Placental epithelial cell (primary cell): ENCODE results near the gene LRRC31. TPM values are rescaled to one million over a fixed set of nuclear protein-coding genes. Genes with fewer than 3 reads are reported as not detected.

Experiments
- total RNA-seq: library from RNA; depleted of rRNA; stranded (reverse); fragments of >200 nt; gene quantifications from 2 replicates; pipeline ENCODE4 v1.2.3, GENCODE V29; 2012

Gene LRRC31
- total RNA-seq, result not detected in 2 replicates

GRCh38 chr3:169869484-169870220, at the start of gene LRRC31:
Gene LRRC31 (minus strand): TSS chr3:169869935. CDS start chr3:169869807, 128 bp downstream.

DNA sequence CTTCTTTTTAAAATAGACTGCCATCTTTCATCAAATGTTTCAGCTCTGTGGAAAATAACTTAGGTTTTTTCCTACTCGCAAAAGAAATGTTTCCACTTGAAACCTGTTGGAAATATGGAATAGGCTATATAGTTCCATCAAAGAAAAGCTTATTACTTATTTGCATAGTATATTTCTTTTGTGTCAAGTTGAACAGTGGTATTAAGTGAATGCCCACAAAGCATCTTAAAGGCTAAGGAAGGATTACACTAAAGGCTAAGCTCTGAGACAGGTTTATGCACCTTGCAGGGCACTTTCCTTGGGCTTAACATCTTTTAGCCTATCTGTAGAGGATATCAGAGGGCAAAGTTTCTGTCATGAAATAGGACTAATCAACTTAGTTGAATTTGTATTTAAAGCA, 41.5 kb upstream of the LRRC31 start, which contains the start of gene SAMD7:
TSS of gene SAMD7 (plus strand) at position 301 of the 400 bp plus-strand sequence. CDS start 7,927 bp downstream, outside the sequence.

DNA sequence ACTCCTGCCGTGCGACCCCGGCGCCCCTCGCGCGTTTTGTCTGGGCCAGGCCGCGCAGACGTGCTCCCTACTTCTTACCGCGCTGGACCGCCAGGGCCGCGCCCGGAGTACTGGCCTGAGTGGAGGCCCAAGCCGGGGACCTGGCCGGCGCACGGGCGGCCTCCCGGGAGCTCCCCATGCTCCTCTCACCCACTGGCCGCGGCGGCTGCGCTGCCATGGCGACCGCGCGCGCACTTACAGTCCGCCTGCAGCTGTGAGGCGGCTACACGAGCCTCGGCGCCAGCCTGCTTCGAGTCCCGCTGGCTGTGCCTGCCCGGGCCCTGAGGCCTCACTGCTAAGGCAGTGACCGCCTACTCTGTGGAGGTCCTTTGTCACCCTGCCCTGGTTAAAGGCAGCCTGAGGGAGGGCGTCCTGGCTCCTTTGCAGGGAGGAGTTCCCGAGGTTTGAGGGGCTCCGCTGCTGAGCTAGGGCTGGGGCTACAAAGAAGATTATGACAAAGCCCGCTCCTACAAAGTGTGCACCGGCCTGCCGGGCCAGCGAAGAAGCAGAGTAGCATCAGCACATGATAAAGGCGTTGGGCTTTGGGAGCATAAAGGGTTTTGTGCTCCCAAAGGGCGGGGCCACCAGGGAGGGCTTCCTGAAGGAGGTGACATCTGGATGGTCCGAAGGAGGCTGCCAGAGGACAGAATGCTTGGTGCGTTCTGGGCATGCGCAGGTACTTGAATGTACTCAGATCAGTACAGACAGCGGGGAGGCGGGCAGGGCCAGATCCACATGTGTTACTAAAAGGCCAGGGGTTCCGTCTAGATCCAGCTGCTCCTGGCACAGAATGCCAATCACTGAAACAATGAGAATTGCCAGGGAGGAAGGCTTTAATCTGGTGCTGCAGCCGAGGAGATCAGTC, 57.2 kb downstream of the LRRC31 start, which contains the start of the genes LRRC34 and LRRIQ4:
TSS of gene LRRC34 (minus strand) at position 573 of the 904 bp plus-strand sequence. CDS start at position 217, 356 bp downstream.
TSS of gene LRRIQ4 (plus strand) at position 539 of the 904 bp plus-strand sequence. CDS start 9,052 bp downstream, outside the sequence.

Other genes with a start within 250 kb of the LRRC31 start
- gene MECOM, start 206.2 kb downstream of the LRRC31 start, total RNA-seq, result not detected in 2 replicates
- 334 and 374 TPM in 2 replicates for gene TERC, start 104.9 kb downstream of the LRRC31 start, total RNA-seq
- 6.2 and 7.1 TPM in 2 replicates for gene ACTRT3, start 100.4 kb downstream of the LRRC31 start, total RNA-seq
- 19.6 and 23.9 TPM in 2 replicates for gene MYNN, start 96.5 kb downstream of the LRRC31 start, total RNA-seq
- under 0.01 TPM in 1 of 2 replicates, not detected in the other for gene LRRIQ4, start 57.1 kb downstream of the LRRC31 start, total RNA-seq
- gene LRRC34, start 57.0 kb downstream of the LRRC31 start, total RNA-seq, result 2.4 and 3.1 TPM in 2 replicates
- gene SAMD7, start 41.6 kb upstream of the LRRC31 start, total RNA-seq, result not detected in 2 replicates
- gene SEC62, start 96.9 kb upstream of the LRRC31 start, total RNA-seq, result 18.8 and 22.3 TPM in 2 replicates
- gene GPR160, start 168.1 kb upstream of the LRRC31 start, total RNA-seq, result 0.11 TPM in 1 of 2 replicates, not detected in the other